SK-N-SH (cell line): ENCODE data around the gene RND2.

Source experiments
- CHD2 ChIP-seq: fragments of 150-350 bp; IDR thresholded peaks from 2 replicates; pipeline ENCODE4 v1.6.1; 2018; ENCODE audit warnings: low read length; ENCODE audit not compliant: partially characterized antibody
- CTCF ChIP-seq: fragments of 200-600 bp; sonication (generic); IDR thresholded peaks from 2 replicates; pipeline ENCODE4 v1.6.1; 2017; ENCODE audit warnings: antibody characterized with exemption, mild to moderate bottlenecking, moderate library complexity
- ELF1 ChIP-seq: IDR thresholded peaks from 2 replicates; pipeline ENCODE4 v1.4.0; 2012
- EP300 ChIP-seq, 2 experiments: IDR thresholded peaks; 2 replicates each; pipeline versions ENCODE4 v1.4.0 to v1.6.1; 2012; ENCODE audit warnings: borderline replicate concordance in 1 of 2, low read depth in 1 of 2, low read length in 1 of 2
- EZH2phosphoT487 ChIP-seq: fragments of 200-600 bp; sonication (generic); IDR thresholded peaks from 2 replicates; pipeline ENCODE4 v1.6.1; 2017; ENCODE audit warnings: low read depth, mixed run types, mild to moderate bottlenecking, antibody characterized with exemption, moderate library complexity, borderline replicate concordance
- FOXJ3 ChIP-seq: sonication (generic); formaldehyde crosslinking; IDR thresholded peaks from 2 replicates; pipeline ENCODE4 v1.5.1; 2020; ENCODE audit warnings: mild to moderate bottlenecking, missing genetic modification reagents
- IRF3 ChIP-seq: fragments of 150-350 bp; IDR thresholded peaks from 2 replicates; pipeline ENCODE4 v1.6.1; 2016; ENCODE audit warnings: mild to moderate bottlenecking, low read depth, low read length
- MAX ChIP-seq: IDR thresholded peaks from 2 replicates; pipeline ENCODE4 v1.4.0; 2012; ENCODE audit warnings: low read depth
- POLR2AphosphoS5 ChIP-seq: IDR thresholded peaks from 2 replicates; pipeline ENCODE4 v1.6.1; 2012; ENCODE audit warnings: low read depth, low read length
- TAF1 ChIP-seq: IDR thresholded peaks from 2 replicates; pipeline ENCODE4 v1.6.1; 2012; ENCODE audit warnings: low read depth, mild to moderate bottlenecking, low read length, moderate library complexity, borderline replicate concordance
- TCF12 ChIP-seq: IDR thresholded peaks from 2 replicates; pipeline ENCODE4 v1.4.0; 2012
- USF2 ChIP-seq: fragments of 150-350 bp; IDR thresholded peaks from 2 replicates; pipeline ENCODE4 v1.6.1; 2017; ENCODE audit warnings: antibody characterized with exemption, low read length, low read depth, borderline replicate concordance
- YY1 ChIP-seq: IDR thresholded peaks from 2 replicates; pipeline ENCODE4 v1.4.0; 2012; ENCODE audit warnings: low read depth, mild to moderate bottlenecking

GRCh38 chr17:43043307-43043706 is 18.3 kb downstream of the RND2 start:
- TF ChIP-seq MAX (no peak), CTCF (no peak), EZH2phosphoT487 (no peak), TAF1 (no peak), POLR2AphosphoS5 (no peak), CHD2 (no peak), ELF1 (no peak), EP300 (IDR thresholded peaks at IDR 0.05; ENCODE audit: borderline replicate concordance in 1 of 2, low read depth in 1 of 2, low read length in 1 of 2) (no peak), USF2 (no peak), TCF12 (no peak), FOXJ3 (no peak), IRF3 (no peak), YY1 (no peak)
